SK-N-SH treated with all-trans-retinoic acid at 6 μM for 48 hours (cell line): ENCODE measurements around the gene MRPL51.

Source experiments
- ARNTL ChIP-seq: fragments of 450-650 bp; formaldehyde crosslinking; IDR thresholded peaks from 2 replicates; pipeline ENCODE4 v1.5.0; 2020; ENCODE audit warnings: low read depth, mild to moderate bottlenecking, moderate library complexity, borderline replicate concordance
- BACH2 ChIP-seq: fragments of 250-450 bp; sonication (Bioruptor Pico); IDR thresholded peaks from 2 replicates; pipeline ENCODE4 v1.9.0; 2021; ENCODE audit warnings: mild to moderate bottlenecking, borderline replicate concordance
- OSR1 ChIP-seq: fragments of 250-450 bp; sonication (Bioruptor Pico); IDR thresholded peaks from 2 replicates; pipeline ENCODE4 v1.8.0; 2022; ENCODE audit warnings: moderate library complexity, mild to moderate bottlenecking, inconsistent platforms
- SNAI2 ChIP-seq: fragments of 250-450 bp; sonication (Bioruptor Pico); IDR thresholded peaks from 2 replicates; pipeline ENCODE4 v1.5.0; 2020; ENCODE audit warnings: mild to moderate bottlenecking, moderate library complexity
- ZC3H10 ChIP-seq: fragments of 250-450 bp; sonication (Bioruptor Pico); IDR thresholded peaks from 2 replicates; pipeline ENCODE4 v1.5.1; 2021; ENCODE audit warnings: mild to moderate bottlenecking, moderate library complexity
- ZFP30 ChIP-seq: fragments of 450-650 bp; formaldehyde crosslinking; IDR thresholded peaks from 2 replicates; pipeline ENCODE4 v1.5.0; 2022; ENCODE audit warnings: mild to moderate bottlenecking, moderate library complexity
- ZNF565 ChIP-seq: fragments of 450-650 bp; formaldehyde crosslinking; conservative IDR thresholded peaks from 2 replicates; pipeline ENCODE4 v1.5.0; 2020; ENCODE audit warnings: low read depth, mild to moderate bottlenecking, moderate library complexity
- ZNF70 ChIP-seq: fragments of 450-650 bp; formaldehyde crosslinking; IDR thresholded peaks from 2 replicates; pipeline ENCODE4 v1.5.0; 2020; ENCODE audit warnings: mild to moderate bottlenecking, moderate library complexity
- ZNF8 ChIP-seq: fragments of 450-650 bp; formaldehyde crosslinking; IDR thresholded peaks from 2 replicates; pipeline ENCODE4 v1.5.0; 2020; ENCODE audit warnings: mild to moderate bottlenecking, moderate library complexity
- TF ChIP-seq, protein P1 (sequence below): fragments of 250-450 bp; sonication (Bioruptor Pico); IDR thresholded peaks from 2 replicates; pipeline ENCODE4 v1.8.0; 2020; ENCODE audit warnings: mild to moderate bottlenecking, moderate library complexity, borderline replicate concordance
- TF ChIP-seq, protein P2 (sequence below): fragments of 250-450 bp; sonication (Bioruptor Pico); IDR thresholded peaks from 2 replicates; pipeline ENCODE4 v1.8.0; 2021; ENCODE audit warnings: low read depth, mild to moderate bottlenecking, moderate library complexity, borderline replicate concordance

DNA sequence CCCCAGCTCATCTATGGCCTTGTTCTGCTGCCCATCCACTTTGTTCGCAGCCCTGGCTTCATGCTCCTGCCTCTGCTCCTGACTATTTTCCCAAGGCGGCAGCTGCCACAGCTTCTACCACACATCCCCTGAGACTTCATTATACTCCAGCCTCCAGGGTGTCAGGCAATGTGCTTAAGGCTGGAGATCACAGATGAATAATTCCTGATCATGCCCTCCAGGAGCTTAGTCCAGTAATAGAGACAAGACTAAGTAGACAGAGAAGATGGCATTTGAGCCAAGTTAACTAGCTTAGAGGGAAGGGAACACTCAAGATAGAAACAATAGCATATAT, 34.1 kb downstream of the MRPL51 start:
- no peak for TF ChIP-seq ZFP30 (CRISPR knock-in tag)
- TF ChIP-seq, protein P1, sequence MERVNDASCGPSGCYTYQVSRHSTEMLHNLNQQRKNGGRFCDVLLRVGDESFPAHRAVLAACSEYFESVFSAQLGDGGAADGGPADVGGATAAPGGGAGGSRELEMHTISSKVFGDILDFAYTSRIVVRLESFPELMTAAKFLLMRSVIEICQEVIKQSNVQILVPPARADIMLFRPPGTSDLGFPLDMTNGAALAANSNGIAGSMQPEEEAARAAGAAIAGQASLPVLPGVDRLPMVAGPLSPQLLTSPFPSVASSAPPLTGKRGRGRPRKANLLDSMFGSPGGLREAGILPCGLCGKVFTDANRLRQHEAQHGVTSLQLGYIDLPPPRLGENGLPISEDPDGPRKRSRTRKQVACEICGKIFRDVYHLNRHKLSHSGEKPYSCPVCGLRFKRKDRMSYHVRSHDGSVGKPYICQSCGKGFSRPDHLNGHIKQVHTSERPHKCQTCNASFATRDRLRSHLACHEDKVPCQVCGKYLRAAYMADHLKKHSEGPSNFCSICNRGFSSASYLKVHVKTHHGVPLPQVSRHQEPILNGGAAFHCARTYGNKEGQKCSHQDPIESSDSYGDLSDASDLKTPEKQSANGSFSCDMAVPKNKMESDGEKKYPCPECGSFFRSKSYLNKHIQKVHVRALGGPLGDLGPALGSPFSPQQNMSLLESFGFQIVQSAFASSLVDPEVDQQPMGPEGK (CRISPR knock-in tag), result no peak
- no peak for TF ChIP-seq ZC3H10 (CRISPR knock-in tag)
- no peak for TF ChIP-seq ZNF70
- TF ChIP-seq, protein P2, sequence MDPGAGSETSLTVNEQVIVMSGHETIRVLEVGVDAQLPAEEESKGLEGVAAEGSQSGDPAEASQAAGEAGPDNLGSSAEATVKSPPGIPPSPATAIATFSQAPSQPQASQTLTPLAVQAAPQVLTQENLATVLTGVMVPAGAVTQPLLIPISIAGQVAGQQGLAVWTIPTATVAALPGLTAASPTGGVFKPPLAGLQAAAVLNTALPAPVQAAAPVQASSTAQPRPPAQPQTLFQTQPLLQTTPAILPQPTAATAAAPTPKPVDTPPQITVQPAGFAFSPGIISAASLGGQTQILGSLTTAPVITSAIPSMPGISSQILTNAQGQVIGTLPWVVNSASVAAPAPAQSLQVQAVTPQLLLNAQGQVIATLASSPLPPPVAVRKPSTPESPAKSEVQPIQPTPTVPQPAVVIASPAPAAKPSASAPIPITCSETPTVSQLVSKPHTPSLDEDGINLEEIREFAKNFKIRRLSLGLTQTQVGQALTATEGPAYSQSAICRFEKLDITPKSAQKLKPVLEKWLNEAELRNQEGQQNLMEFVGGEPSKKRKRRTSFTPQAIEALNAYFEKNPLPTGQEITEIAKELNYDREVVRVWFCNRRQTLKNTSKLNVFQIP, result no peak
- TF ChIP-seq ZNF565 (CRISPR knock-in tag), result no peak
- no peak for TF ChIP-seq SNAI2 (CRISPR knock-in tag)
- TF ChIP-seq ZNF8, result no peak
- no peak for TF ChIP-seq OSR1 (CRISPR knock-in tag)
- TF ChIP-seq ARNTL (CRISPR knock-in tag), result no peak
- TF ChIP-seq BACH2, result no peak
